SH-SY5Y (cell line): ENCODE data around the gene COL4A6.

Source experiments
- GATA2 ChIP-seq: IDR thresholded peaks from 2 replicates; pipeline ENCODE4 v1.6.1; 2011; ENCODE audit warnings: mild to moderate bottlenecking, low read depth, low read length
- GATA3 ChIP-seq: IDR thresholded peaks from 2 replicates; pipeline ENCODE4 v1.6.1; 2011; ENCODE audit warnings: low read depth, mild to moderate bottlenecking, low read length, moderate library complexity

The COL4A6 gene

DNA sequence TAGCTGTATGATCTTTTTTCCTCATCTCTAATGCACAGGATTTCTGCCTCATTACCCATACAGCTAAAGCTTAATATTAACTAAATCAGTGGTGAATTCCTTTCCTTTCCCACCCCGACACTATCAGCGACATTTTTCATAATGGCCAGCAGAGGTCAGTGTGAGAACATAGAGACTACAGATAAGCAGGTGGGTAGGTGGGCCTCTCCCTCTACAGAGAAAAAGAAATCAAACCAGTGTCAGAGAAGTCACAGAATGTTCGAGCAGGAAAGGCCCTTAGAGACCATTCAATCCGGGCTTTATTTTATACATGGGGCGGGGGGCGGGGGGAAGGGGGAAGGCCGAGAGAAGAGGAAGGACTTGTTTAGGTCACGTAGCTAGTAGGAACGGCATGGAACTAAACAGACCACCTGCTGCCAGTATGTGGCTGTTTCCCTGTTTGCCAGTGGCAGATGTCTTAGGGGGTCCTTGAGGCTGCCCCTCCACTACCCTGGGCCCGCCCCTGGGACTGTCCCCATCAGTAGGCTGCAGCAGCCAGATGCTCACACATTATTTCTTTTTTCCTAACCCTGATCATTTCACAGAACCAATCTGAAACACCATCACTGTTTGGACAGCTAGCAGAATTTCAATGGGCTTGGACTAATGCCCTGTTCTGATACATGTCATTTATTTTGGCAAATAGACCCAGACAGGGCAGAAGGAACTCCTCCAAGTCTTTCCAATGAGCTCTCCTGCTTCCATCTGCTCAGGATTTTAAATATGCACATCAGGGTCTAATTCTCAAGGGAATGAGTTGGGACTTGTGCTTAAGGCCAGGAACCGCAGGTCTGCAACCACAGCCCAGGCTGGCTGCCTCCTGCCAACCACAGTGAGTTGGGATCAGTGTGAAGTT, 213.2 kb downstream of the COL4A6 start:
- TF ChIP-seq GATA2 (no peak), GATA3 (no peak)

GRCh38 chrX:108224218-108224617, 214.0 kb downstream of the COL4A6 start:
- TF ChIP-seq GATA3 (no peak), GATA2 (no peak)

DNA sequence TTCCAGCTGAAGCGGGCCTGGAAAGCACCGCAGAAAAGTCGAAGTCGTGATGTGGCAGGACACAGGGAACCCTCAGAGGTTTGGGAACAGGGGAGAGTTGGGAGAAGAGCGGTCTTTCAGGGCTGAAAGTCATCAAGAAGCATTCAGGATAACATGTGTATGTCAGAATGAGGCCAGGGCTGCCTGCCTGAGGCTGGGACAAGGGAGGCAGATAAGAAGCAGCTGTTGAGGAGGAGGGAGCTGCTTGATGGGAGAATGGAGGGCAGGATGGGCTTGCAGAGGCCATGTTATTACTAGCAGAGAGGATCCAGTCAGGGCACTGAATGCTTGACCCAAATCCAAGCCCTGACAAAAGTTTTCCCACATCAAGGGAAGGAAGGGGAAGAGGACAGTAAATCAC, 214.6 kb downstream of the COL4A6 start:
- TF ChIP-seq GATA3 (no peak), GATA2 (no peak)

DNA sequence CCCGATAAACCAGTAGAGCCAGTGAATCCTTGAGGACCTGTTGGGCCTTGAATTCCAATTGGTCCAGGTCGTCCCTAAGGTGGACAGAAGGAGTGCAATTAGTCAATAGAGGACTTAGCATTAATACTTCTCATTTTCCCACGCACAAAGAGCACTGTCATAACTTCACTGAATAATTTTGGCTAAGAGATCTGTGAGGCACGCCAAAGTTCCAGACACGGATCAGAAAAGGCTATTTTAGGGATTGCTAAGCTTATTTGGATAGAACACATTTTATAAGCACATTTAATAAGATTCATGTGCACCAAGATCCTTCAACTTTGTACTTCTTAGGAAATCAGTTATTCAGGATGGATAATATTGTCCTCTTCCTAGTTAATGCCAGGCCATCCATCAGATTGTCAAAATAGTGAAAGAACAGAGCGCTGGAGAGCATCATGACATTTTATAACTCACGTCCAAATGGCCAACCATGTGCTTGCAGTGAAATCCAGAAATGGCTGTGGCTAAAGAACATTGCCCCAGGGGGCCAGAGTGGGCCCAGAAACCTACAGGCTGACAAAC, 216.8 kb downstream of the COL4A6 start:
- TF ChIP-seq GATA3, result no peak
- no peak for TF ChIP-seq GATA2

- TF ChIP-seq GATA3 (no peak), GATA2 (no peak)
Measured at GRCh38 chrX:108219949-108220601, 218.1 kb downstream of the COL4A6 start.

GRCh38 chrX:108217876-108218275, 220.3 kb downstream of the COL4A6 start:
- TF ChIP-seq GATA3, result no peak
- TF ChIP-seq GATA2, result no peak

DNA sequence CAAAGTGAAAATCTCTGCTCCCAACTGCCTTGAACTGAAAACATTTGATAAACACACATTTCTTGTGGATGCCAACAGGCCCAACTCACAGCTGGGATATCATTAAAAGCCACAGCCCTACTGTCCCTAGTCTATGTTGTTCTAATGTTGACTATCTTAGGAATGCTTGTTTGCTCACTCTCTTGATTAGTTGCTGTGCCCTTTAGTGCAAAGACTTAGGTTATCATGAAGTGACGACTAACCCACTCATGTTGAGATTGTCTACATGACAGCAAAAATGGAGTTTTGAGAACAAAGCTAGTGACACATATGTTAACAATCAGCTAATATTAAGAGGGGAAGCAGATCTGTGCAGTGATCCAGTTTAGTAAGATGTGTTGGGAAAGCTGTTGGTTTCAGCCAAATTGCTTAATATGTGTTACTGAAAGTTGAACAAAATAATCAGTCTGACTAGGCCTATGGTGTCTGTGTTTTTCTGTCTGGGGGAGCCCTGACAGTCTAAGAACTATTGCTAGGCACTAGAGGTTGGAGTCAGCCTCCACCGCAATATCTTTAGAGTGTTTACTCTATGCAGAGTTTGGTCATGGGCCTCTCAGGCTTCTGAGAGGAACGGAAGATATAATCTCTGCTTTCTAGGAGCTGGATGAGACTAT, 221.2 kb downstream of the COL4A6 start:
- TF ChIP-seq GATA3 (no peak), GATA2 (no peak)

DNA sequence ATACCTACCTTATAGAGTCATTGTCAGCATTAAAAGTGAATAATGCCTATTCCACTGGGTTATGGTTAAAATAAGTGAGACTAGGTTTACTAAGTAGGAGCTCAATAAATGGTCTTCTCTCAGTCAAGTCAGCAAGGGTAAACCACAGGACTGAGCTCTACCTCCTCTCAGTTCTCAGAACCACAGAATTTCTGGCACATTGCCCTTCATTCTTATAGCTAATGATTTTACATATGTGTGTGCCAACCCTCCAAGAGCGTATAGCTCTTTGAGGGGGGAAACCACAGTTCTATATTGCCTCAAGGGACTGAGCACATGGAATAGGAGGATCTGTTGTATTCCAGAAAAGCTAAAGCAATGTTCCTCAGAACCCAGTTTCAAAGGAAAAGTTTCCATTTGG, 221.8 kb downstream of the COL4A6 start:
- TF ChIP-seq GATA3 (no peak), GATA2 (no peak)

DNA sequence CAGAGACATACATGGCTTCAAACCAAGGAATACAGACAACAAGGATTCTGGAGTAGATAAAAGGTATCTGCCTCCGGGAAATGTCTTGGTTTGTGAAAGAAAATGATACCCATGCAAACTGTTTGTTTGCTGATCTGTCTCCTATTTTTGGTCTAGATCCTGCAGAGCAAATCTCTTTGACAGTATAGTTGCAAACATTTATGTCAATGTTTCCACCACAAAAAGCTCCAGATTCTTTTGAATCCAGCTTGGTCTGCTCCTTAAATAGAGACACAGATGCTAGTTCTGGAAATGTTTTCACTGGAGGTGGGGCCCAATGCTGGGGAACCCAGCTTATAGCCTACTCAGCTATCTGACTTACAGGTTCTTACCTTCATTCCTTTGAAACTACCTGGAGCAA, 226.9 kb downstream of the COL4A6 start:
- no peak for TF ChIP-seq GATA3

- TF ChIP-seq GATA3, result no peak
Measured at GRCh38 chrX:108209006-108209554, 229.1 kb downstream of the COL4A6 start.

DNA sequence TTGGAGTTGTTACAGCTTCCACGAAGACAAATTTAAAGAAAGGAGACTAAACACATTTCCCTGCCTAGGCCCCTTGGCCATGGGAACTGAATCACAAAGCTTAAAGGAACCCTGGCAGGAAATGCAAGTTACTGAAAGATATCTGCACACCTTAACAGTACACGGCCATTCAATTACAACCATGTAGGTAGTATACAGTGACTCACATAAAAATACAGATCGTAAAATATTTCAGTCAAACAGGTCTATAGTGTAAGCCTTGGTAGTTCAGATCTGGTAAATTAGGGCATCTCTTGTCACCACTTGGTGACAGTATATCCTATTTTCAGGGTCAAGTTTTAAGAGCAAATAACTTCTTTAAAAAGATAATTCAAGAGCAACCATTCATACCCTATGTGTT, 234.7 kb downstream of the COL4A6 start:
- TF ChIP-seq GATA2 (no peak), GATA3 (no peak)

DNA sequence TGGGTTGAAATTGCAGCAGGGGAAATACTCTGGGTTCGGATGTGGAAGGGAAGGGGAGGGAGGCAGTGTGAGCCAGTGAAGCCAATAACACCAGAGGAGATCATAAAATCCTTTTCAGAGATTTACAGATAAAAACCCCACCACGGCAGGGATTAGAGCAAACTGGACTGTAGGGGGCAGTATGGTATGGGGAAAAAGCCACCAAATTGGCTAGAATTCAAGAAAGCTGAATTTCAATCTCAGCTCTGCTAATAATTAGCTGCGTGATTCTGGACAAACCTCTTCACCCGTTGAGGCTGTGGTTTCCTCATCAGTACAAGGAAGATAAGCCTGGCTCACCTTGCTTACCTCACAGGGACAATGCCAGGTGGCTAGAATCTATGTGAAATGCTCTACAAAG, 238.5 kb downstream of the COL4A6 start:
- TF ChIP-seq GATA3 (no peak), GATA2 (peak; percentile 41; the same call in 1 of the 2 replicates)

DNA sequence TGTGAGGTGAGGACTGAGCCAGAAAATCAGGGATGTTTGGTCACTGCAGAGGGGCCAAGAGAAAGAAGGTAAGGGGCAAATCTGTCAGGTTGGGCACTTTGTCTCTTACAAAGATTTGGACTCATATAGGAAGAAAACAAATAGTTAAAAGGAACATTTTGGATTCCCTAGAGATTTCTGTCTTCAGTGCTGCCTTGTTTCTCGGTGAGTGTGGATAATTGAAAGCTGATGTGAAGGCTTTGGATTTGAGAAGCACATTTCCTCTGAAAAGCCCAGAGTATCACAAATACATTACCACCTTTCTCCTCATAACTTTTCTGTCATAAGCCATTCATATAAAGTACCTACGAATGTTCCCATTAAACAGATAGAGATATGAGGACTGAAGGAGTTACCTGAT, 239.2 kb downstream of the COL4A6 start:
- TF ChIP-seq GATA2, result no peak
- no peak for TF ChIP-seq GATA3

GRCh38 chrX:108198420-108198819, 239.8 kb downstream of the COL4A6 start:
- TF ChIP-seq GATA3 (no peak), GATA2 (no peak)

GRCh38 chrX:108186811-108187210, 251.4 kb downstream of the COL4A6 start:
- TF ChIP-seq GATA2, result no peak
- TF ChIP-seq GATA3, result no peak
